K562 (cell line): Measurements from ENCODE around the gene NPAS1. TPM values are rescaled to one million over a fixed set of nuclear protein-coding genes. Genes with fewer than 3 reads are reported as not detected.
A peak's percentile ranks its signal among the peaks of the same experiment; 100 is the strongest.

Source experiments
- HNRNPLL ChIP-seq: fragments of 200-400 bp; formaldehyde crosslinking; IDR thresholded peaks from 2 replicates; pipeline ENCODE4 v1.6.1; 2017; ENCODE audit warnings: low read length, low read depth, mild to moderate bottlenecking; ENCODE audit not compliant: poor library complexity, severe bottlenecking
- L3MBTL2 ChIP-seq: fragments of 450-650 bp; IDR thresholded peaks from 2 replicates; pipeline ENCODE4 v1.6.1; 2016; ENCODE audit warnings: mild to moderate bottlenecking, moderate library complexity
- PHF8 ChIP-seq: fragments of 200-600 bp; sonication (generic); IDR thresholded peaks from 2 replicates; pipeline ENCODE4 v1.6.1; 2012; ENCODE audit warnings: mixed run types, mild to moderate bottlenecking, inconsistent platforms, low read length, moderate library complexity, borderline replicate concordance
- RFX5 ChIP-seq: IDR thresholded peaks from 2 replicates; pipeline ENCODE4 v1.6.1; 2011; ENCODE audit warnings: low read depth, mild to moderate bottlenecking, improper control_type of control experiment, low read length
- ZEB2 ChIP-seq: fragments of 450-650 bp; IDR thresholded peaks from 2 replicates; pipeline ENCODE4 v1.6.1; 2016
- ZNF707 ChIP-seq: fragments of 250-450 bp; sonication (Bioruptor Pico); conservative IDR thresholded peaks from 2 replicates; pipeline ENCODE4 v1.8.0; 2022; ENCODE audit warnings: inconsistent platforms, mild to moderate bottlenecking, moderate library complexity
- polyA plus RNA-seq, 8 experiments: library from polyadenylated mRNA; depleted of rRNA in 4 of 8; stranded (reverse) in 5 of 8; unstranded in 3 of 8; fragments of >200 nt; fragmentation: Nextera tagmentation in 2 of 8; fragmentation: Illumina TruSeq in 1 of 8; extraction: Ambion mirVana in 2 of 8; extraction: Trizol in 1 of 8; gene quantifications; 2 replicates each; pipeline versions ENCODE4 v1.2.1 to v1.2.3, GENCODE V29; 2011 to 2014; ENCODE audit warnings: inconsistent platforms in 1 of 8, missing spikeins in 1 of 8
- total RNA-seq, 7 experiments: library from RNA; depleted of rRNA in 6 of 7; stranded (reverse); fragments of >200 nt in 6 of 7; fragmentation: Illumina TruSeq in 2 of 7; extraction: Trizol in 2 of 7; gene quantifications; 2 replicates each; pipeline versions ENCODE4 v1.2.1 to v1.2.3, GENCODE V29; 2011 to 2021; ENCODE audit warnings: low replicate concordance in 1 of 7
- TF ChIP-seq, protein P1 (sequence below): fragments of 450-650 bp; IDR thresholded peaks from 2 replicates; pipeline ENCODE4 v1.6.1; 2018; ENCODE audit not compliant: partially characterized antibody
- TF ChIP-seq, protein P2 (sequence below): fragments of 250-450 bp; sonication (Bioruptor Pico); IDR thresholded peaks from 2 replicates; pipeline ENCODE4 v1.4.0; 2020
- TF ChIP-seq, protein P3 (sequence below), 2 experiments: fragments of 450-650 bp; IDR thresholded peaks; 2 replicates each; pipeline ENCODE4 v1.6.1; 2016

The NPAS1 gene
- total and polyA plus RNA-seq, 9 of the 15 experiments (the other 6 are each of a cell fraction or from before 2014, with no cell fraction given), result 0.58 to 5.3 (median 2.0) TPM; not detected in 2

DNA sequence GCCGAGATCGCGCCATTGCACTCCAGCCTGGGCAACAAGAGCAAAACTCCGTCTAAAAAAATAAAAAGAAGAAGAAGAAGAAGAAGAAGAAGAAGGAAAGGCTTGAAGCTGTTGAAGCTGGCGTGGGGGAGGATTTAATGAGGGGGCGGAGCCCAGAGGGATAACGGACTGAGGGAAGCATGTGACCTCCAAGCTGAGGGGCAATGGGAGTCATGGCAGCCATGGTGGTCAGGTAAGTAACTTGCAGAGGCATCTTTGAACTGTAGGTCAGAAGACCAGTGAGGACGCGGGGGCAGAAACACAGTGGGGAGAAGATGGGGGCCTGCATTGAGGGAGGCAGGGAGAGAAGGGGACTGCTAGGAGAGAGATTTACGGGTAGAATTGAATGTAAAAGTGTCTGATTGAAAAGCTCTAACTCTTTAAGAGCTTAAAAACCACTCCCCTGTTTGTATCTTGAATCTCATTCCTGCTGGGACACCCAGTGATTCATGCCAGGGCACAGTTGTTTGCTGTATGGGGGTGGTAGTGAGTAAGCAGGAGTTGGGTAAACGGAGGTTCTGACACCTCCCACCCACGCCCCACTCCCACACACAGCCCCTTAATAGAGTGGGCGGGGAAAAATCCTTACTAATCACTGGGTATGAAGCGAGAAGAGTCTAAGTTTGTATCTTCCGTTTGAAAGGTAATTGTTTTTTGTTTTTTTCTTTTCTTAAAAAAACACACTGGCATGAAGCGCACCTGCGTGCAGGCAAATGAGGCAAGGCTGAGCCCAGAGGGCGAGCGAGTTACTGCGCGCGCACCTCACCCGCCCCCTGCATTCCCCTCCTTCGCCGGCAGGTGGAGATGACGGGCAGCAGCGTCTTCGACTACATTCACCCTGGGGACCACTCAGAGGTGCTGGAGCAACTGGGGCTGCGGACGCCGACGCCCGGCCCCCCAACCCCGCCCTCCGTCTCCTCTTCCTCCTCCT lies 15.8 kb downstream of the NPAS1 start (continued):
- TF ChIP-seq, protein P1, sequence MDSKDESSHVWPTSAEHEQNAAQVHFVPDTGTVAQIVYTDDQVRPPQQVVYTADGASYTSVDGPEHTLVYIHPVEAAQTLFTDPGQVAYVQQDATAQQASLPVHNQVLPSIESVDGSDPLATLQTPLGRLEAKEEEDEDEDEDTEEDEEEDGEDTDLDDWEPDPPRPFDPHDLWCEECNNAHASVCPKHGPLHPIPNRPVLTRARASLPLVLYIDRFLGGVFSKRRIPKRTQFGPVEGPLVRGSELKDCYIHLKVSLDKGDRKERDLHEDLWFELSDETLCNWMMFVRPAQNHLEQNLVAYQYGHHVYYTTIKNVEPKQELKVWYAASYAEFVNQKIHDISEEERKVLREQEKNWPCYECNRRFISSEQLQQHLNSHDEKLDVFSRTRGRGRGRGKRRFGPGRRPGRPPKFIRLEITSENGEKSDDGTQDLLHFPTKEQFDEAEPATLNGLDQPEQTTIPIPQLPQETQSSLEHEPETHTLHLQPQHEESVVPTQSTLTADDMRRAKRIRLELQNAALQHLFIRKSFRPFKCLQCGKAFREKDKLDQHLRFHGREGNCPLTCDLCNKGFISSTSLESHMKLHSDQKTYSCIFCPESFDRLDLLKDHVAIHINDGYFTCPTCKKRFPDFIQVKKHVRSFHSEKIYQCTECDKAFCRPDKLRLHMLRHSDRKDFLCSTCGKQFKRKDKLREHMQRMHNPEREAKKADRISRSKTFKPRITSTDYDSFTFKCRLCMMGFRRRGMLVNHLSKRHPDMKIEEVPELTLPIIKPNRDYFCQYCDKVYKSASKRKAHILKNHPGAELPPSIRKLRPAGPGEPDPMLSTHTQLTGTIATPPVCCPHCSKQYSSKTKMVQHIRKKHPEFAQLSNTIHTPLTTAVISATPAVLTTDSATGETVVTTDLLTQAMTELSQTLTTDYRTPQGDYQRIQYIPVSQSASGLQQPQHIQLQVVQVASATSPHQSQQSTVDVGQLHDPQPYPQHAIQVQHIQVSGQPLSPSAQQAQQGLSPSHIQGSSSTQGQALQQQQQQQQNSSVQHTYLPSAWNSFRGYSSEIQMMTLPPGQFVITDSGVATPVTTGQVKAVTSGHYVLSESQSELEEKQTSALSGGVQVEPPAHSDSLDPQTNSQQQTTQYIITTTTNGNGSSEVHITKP, result no peak
- TF ChIP-seq, protein P2, sequence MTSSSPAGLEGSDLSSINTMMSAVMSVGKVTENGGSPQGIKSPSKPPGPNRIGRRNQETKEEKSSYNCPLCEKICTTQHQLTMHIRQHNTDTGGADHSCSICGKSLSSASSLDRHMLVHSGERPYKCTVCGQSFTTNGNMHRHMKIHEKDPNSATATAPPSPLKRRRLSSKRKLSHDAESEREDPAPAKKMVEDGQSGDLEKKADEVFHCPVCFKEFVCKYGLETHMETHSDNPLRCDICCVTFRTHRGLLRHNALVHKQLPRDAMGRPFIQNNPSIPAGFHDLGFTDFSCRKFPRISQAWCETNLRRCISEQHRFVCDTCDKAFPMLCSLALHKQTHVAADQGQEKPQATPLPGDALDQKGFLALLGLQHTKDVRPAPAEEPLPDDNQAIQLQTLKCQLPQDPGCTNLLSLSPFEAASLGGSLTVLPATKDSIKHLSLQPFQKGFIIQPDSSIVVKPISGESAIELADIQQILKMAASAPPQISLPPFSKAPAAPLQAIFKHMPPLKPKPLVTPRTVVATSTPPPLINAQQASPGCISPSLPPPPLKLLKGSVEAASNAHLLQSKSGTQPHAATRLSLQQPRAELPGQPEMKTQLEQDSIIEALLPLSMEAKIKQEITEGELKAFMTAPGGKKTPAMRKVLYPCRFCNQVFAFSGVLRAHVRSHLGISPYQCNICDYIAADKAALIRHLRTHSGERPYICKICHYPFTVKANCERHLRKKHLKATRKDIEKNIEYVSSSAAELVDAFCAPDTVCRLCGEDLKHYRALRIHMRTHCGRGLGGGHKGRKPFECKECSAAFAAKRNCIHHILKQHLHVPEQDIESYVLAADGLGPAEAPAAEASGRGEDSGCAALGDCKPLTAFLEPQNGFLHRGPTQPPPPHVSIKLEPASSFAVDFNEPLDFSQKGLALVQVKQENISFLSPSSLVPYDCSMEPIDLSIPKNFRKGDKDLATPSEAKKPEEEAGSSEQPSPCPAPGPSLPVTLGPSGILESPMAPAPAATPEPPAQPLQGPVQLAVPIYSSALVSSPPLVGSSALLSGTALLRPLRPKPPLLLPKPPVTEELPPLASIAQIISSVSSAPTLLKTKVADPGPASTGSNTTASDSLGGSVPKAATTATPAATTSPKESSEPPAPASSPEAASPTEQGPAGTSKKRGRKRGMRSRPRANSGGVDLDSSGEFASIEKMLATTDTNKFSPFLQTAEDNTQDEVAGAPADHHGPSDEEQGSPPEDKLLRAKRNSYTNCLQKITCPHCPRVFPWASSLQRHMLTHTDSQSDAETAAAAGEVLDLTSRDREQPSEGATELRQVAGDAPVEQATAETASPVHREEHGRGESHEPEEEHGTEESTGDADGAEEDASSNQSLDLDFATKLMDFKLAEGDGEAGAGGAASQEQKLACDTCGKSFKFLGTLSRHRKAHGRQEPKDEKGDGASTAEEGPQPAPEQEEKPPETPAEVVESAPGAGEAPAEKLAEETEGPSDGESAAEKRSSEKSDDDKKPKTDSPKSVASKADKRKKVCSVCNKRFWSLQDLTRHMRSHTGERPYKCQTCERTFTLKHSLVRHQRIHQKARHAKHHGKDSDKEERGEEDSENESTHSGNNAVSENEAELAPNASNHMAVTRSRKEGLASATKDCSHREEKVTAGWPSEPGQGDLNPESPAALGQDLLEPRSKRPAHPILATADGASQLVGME, result no peak
- TF ChIP-seq HNRNPLL, result no peak
- TF ChIP-seq PHF8, result peak; percentile 20; the same call in 1 of the 2 replicates
- TF ChIP-seq L3MBTL2, result 0 out of 2 replicates have a peak, but pooled peaks have one; percentile 45
- no peak for TF ChIP-seq ZEB2
- TF ChIP-seq, protein P3, sequence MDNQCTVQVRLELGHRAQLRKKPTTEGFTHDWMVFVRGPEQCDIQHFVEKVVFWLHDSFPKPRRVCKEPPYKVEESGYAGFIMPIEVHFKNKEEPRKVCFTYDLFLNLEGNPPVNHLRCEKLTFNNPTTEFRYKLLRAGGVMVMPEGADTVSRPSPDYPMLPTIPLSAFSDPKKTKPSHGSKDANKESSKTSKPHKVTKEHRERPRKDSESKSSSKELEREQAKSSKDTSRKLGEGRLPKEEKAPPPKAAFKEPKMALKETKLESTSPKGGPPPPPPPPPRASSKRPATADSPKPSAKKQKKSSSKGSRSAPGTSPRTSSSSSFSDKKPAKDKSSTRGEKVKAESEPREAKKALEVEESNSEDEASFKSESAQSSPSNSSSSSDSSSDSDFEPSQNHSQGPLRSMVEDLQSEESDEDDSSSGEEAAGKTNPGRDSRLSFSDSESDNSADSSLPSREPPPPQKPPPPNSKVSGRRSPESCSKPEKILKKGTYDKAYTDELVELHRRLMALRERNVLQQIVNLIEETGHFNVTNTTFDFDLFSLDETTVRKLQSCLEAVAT (IDR thresholded peaks at IDR 0.05), result no peak
- TF ChIP-seq RFX5, result no peak
- no peak for TF ChIP-seq ZNF707 (CRISPR knock-in tag)
